22Rv1 (cell line): ENCODE results near the gene GLG1.

Experiments
- ZFX ChIP-seq: fragments of 450-650 bp; IDR thresholded peaks from 2 replicates; pipeline ENCODE4 v1.6.1; 2017; ENCODE audit warnings: antibody characterized with exemption, borderline replicate concordance
- TF ChIP-seq, protein P1 (sequence below): fragments of 450-650 bp; IDR thresholded peaks from 2 replicates; pipeline ENCODE4 v1.5.1; 2017; ENCODE audit warnings: mild to moderate bottlenecking

DNA sequence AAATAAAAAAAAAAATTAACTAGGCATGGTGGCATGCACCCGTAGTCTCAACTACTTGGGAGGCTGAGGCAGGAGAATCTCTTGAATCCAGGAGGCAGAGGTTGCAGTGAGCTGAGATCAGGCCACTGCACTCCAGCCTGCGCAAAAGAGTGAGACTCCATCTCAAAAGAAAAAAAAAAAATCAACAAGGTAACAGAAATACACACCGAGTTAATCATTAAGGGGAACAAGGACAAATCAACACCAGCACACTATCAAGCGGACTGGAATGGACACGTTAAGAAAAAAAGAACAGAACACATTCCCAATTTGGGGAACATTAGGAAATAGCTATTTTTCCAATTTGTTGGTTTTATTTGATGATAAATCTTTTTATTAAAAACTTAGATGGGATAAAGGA is 28.4 kb upstream of the GLG1 start:
- TF ChIP-seq, protein P1, sequence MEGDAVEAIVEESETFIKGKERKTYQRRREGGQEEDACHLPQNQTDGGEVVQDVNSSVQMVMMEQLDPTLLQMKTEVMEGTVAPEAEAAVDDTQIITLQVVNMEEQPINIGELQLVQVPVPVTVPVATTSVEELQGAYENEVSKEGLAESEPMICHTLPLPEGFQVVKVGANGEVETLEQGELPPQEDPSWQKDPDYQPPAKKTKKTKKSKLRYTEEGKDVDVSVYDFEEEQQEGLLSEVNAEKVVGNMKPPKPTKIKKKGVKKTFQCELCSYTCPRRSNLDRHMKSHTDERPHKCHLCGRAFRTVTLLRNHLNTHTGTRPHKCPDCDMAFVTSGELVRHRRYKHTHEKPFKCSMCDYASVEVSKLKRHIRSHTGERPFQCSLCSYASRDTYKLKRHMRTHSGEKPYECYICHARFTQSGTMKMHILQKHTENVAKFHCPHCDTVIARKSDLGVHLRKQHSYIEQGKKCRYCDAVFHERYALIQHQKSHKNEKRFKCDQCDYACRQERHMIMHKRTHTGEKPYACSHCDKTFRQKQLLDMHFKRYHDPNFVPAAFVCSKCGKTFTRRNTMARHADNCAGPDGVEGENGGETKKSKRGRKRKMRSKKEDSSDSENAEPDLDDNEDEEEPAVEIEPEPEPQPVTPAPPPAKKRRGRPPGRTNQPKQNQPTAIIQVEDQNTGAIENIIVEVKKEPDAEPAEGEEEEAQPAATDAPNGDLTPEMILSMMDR = no peak
- TF ChIP-seq ZFX = no peak
